Calu3 (cell line): ENCODE results near the gene HSPA8. TPM values are rescaled to one million over a fixed set of nuclear protein-coding genes. Genes with fewer than 3 reads are reported as not detected.
"Not testable (repeated sequence)": the region's sequence is repeated elsewhere in the genome, so short reads cannot be mapped to it uniquely, and the experiment has no call there.

ENCODE experiments used
- BruUV-seq: library from RNA; stranded (reverse); fragments of 400-500 nt; replicated peaks from 2 replicates; lab custom pipeline; 2021; lab: Mats Ljungman, UMichigan
- CTCF ChIA-PET: fragments of 300-600 bp; sonication (Branson Sonifier 250); formaldehyde crosslinking; loops from one replicate; lab custom pipeline; 2022; ENCODE audit warnings: antibody characterized with exemption; lab: Charles Lee
- DNase-seq: peaks from one replicate; pipeline ENCODE4 v3.0.0; 2022
- H3K27ac Mint-ChIP-seq: one replicate; pipeline ENCODE4 v1.8.0; 2022; ENCODE audit warnings: mixed read lengths; ENCODE audit not compliant: unreplicated experiment
- H3K27me3 Mint-ChIP-seq: one replicate; pipeline ENCODE4 v1.8.0; 2022; ENCODE audit warnings: mixed read lengths; ENCODE audit not compliant: unreplicated experiment
- H3K36me3 Mint-ChIP-seq: one replicate; pipeline ENCODE4 v1.8.0; 2022; ENCODE audit warnings: mild to moderate bottlenecking, moderate library complexity, mixed read lengths; ENCODE audit not compliant: insufficient read depth, unreplicated experiment
- H3K4me1 Mint-ChIP-seq: one replicate; pipeline ENCODE4 v1.8.0; 2022; ENCODE audit warnings: mild to moderate bottlenecking, low read depth, mixed read lengths; ENCODE audit not compliant: unreplicated experiment
- H3K4me3 Mint-ChIP-seq: one replicate; pipeline ENCODE4 v1.8.0; 2022; ENCODE audit warnings: mild to moderate bottlenecking, low read depth, moderate library complexity, mixed read lengths; ENCODE audit not compliant: unreplicated experiment
- H3K9me3 Mint-ChIP-seq: one replicate; pipeline ENCODE4 v1.8.0; 2022; ENCODE audit warnings: low read depth, mixed read lengths; ENCODE audit not compliant: unreplicated experiment
- intact Hi-C: fragments of 100-400 bp; cut with micrococcal nuclease; formaldehyde crosslinking; loops from one replicate; pipeline ENCODE4 v1.10.0; 2022; ENCODE audit not compliant: unreplicated experiment
- total RNA-seq: library from RNA; stranded (reverse); gene quantifications from 2 replicates; pipeline ENCODE4 v1.2.3, GENCODE V29; 2022
- TF ChIP-seq, protein P1 (sequence below): fragments of 200-600 bp; IDR thresholded peaks from one replicate; pipeline ENCODE4 v1.8.0; 2022; ENCODE audit warnings: antibody characterized with exemption; ENCODE audit not compliant: unreplicated experiment

The HSPA8 gene
- total RNA-seq, 1 experiment from 2014 or later = 1,624 TPM

DNA sequence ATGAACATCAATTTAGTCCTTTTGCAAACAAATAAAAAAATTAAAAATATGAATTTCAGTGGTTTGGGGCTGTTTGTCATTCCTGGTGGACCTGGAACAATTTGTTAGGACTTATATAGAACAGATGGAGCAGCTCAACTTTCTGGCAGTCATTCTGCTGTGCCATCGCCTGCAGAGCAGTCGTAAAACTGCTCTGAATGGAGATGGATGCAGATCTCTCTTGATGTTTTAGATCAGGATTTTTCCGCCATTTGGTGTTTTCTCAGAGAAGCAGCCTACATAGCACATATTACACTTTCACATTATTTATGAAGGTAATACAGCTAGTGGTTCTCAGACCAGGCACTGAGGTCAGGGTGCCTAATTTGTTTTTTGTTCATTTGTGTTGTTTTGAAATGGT lies 31.8 kb upstream of the HSPA8 start:
- H3K27ac Mint-ChIP-seq = no peak overlapping the region
- intact Hi-C loops = no loop called here
- no peak for DNase-seq
- no TSS peak for BruUV-seq
- TF ChIP-seq, protein P1, sequence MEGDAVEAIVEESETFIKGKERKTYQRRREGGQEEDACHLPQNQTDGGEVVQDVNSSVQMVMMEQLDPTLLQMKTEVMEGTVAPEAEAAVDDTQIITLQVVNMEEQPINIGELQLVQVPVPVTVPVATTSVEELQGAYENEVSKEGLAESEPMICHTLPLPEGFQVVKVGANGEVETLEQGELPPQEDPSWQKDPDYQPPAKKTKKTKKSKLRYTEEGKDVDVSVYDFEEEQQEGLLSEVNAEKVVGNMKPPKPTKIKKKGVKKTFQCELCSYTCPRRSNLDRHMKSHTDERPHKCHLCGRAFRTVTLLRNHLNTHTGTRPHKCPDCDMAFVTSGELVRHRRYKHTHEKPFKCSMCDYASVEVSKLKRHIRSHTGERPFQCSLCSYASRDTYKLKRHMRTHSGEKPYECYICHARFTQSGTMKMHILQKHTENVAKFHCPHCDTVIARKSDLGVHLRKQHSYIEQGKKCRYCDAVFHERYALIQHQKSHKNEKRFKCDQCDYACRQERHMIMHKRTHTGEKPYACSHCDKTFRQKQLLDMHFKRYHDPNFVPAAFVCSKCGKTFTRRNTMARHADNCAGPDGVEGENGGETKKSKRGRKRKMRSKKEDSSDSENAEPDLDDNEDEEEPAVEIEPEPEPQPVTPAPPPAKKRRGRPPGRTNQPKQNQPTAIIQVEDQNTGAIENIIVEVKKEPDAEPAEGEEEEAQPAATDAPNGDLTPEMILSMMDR = no peak
- H3K27me3 Mint-ChIP-seq = peaks cover 10% of the 10 kb centered on the region
- H3K36me3 Mint-ChIP-seq = no peaks in the 10 kb centered on the region
- CTCF ChIA-PET = no interaction called here
- no peak overlapping the region for H3K4me3 Mint-ChIP-seq
- no peaks in the 10 kb centered on the region for H3K4me1 Mint-ChIP-seq
- no peaks in the 10 kb centered on the region for H3K9me3 Mint-ChIP-seq

DNA sequence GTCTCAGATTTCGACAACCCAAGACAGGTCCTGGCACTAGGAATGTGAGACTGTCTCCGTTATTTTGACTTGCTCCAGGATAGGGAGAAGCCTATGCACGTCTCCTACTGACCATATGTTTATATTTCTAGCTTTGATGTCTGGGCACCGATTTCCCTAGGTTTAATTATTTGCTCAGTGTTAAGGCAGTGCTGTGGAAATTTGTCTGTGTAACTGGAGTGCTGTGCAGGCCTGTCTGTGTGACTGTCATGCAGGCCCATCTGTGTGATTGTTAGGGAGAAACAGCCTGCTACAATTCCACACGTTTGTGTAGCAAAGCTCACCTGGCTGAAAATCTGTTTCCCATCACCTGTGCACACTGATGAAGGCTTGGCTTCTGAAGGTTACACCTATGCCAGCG lies 29.6 kb upstream of the HSPA8 start:
- Mint-ChIP-seq H3K4me3 (no peak overlapping the region), H3K36me3 (no peaks in the 10 kb centered on the region), H3K27me3 (no peaks in the 10 kb centered on the region), H3K9me3 (no peaks in the 10 kb centered on the region), H3K27ac (no peak overlapping the region), H3K4me1 (no peaks in the 10 kb centered on the region)
- TF ChIP-seq, protein P1 = no peak
- no peak for DNase-seq
- CTCF ChIA-PET = no interaction called here
- intact Hi-C loops = no loop called here
- no TSS peak for BruUV-seq

DNA sequence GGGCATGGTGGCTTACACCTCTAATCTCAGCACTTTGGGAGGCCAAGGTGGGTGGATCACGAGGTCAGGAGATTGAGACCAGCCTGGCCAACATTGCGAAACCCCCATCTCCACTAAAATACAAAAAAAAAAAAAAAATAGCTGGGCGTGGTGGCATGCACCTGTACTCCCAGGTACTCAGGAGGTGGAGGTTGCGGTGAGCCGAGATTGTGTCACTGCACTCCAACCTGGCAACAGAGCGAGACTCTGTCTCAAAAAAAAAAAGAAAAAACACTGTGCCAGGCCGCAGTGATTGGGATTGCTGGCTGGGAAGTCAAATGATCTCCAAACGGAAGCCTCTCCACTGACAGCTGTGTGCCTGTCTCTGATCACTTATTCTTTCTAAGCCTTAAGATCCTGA lies 28.2 kb upstream of the HSPA8 start:
- BruUV-seq, CTCF ChIA-PET: not testable (repeated sequence)

DNA sequence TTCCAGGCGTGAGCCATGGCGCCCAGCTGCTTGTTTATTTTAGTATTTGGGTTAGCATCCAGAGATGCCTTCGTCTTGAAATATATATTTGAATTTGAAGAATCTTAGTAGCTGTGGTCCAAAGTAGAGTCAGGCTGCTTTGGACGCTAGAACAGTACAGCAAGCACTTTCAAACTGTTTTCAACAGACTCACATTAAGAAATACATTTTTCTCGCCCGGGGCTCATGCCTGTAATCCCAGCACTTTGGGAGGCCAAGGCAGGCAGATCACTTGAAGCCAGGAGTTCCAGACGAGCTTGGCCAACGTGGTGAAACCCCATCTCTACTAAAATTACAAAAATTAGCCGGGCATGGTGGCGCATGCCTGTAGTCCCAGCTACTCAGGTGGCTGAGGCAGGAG lies 27.0 kb upstream of the HSPA8 start:
- H3K4me1 Mint-ChIP-seq, H3K36me3 Mint-ChIP-seq, H3K4me3 Mint-ChIP-seq, H3K27ac Mint-ChIP-seq, H3K9me3 Mint-ChIP-seq, BruUV-seq, CTCF ChIA-PET, DNase-seq, intact Hi-C loops, H3K27me3 Mint-ChIP-seq: not testable (repeated sequence)

More for the DNA sequence above, 28.2 kb upstream of the HSPA8 start:
- intact Hi-C loops, H3K27ac Mint-ChIP-seq, H3K36me3 Mint-ChIP-seq, H3K4me3 Mint-ChIP-seq, H3K4me1 Mint-ChIP-seq, H3K27me3 Mint-ChIP-seq, DNase-seq, H3K9me3 Mint-ChIP-seq: not testable (repeated sequence)

DNA sequence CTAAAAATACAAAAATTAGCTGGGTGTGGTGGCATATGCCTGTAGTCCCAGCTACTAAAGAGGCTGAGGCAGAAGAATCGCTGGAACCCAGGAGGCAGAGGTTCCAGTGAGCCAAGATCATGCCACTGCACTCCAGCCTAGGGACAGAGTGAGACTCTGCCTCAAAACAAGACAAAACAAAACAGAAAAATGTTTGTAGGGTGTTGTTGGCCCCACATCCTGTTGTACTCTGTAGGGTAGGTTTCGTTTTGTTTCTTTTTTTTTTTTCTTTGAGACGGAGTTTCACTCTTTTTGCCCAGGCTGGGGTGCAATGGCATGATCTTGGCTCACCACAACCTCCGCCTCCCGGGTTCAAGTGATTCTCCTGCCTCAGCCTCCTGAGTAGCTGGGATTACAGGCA lies 25.7 kb upstream of the HSPA8 start:
- H3K4me1 Mint-ChIP-seq, H3K9me3 Mint-ChIP-seq, intact Hi-C loops, DNase-seq, H3K36me3 Mint-ChIP-seq, CTCF ChIA-PET, BruUV-seq, H3K27ac Mint-ChIP-seq, H3K27me3 Mint-ChIP-seq, H3K4me3 Mint-ChIP-seq: not testable (repeated sequence)

DNA sequence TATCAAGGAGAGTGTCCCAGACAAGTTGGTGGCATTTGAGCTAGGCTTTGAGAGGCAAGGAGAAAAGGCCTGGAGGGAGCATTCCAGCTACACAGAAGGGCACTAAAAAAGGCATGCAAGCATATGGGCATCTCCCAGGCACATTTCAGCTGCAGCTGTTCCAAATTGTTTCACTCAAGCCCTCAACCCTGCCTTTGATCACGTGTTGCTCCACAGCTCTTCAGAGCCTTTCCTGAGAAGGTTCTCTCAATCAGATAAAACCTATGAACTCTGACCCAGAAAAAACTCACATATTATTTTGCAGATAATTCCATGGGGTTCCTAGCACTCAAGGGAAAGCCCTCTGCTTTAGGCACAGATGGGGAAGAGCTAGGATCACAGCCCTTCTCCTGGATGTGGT lies 24.4 kb upstream of the HSPA8 start:
- peaks cover 6% of the 10 kb centered on the region for H3K36me3 Mint-ChIP-seq
- intact Hi-C loops = no loop called here
- H3K27me3 Mint-ChIP-seq = no peaks in the 10 kb centered on the region
- BruUV-seq = no TSS peak
- CTCF ChIA-PET = interaction anchor here (0.7 kb wide), 1 partner anchor 300 kb away, joined by 3 read pairs; no protein-coding TSS in a partner anchor
- H3K27ac Mint-ChIP-seq = no peak overlapping the region
- TF ChIP-seq, protein P1 = no peak
- no peaks in the 10 kb centered on the region for H3K9me3 Mint-ChIP-seq
- H3K4me1 Mint-ChIP-seq = no peaks in the 10 kb centered on the region
- DNase-seq = no peak
- H3K4me3 Mint-ChIP-seq = no peak overlapping the region
